PC-3 (cell line): ENCODE results near the gene RAMAC. TPM values are rescaled to one million over a fixed set of nuclear protein-coding genes. Genes with fewer than 3 reads are reported as not detected.

ENCODE experiments used
- ATAC-seq: fragments of 200-7000 bp; cut with Tn5 transposase; 2 replicates; pipeline ENCODE4 v1.9.1; 2020; ENCODE audit warnings: mild to moderate bottlenecking, moderate library complexity
- BruUV-seq: library from RNA; stranded (reverse); fragments of 400-500 nt; replicated peaks from 2 replicates; lab custom pipeline; 2021; lab: Mats Ljungman, UMichigan
- CTCF ChIA-PET: fragments of 300-600 bp; sonication (Branson Sonifier 250); formaldehyde crosslinking; loops from one replicate; lab custom pipeline; 2022; ENCODE audit warnings: antibody characterized with exemption; lab: Charles Lee
- POLR2A ChIA-PET: fragments of 300-600 bp; sonication (Branson Sonifier 250); formaldehyde crosslinking; loops from one replicate; lab custom pipeline; 2022; ENCODE audit warnings: antibody characterized with exemption; ENCODE audit not compliant: unreplicated experiment; lab: Charles Lee
- DNase-seq: peaks from one replicate; pipeline ENCODE4 v3.0.0-alpha.2; 2015
- H2AFZ ChIP-seq: fragments of 300-600 bp; sonication (generic); 2 replicates; pipeline ENCODE4 v1.6.0; 2016; ENCODE audit warnings: antibody characterized with exemption, low read length
- H3F3A ChIP-seq: fragments of 300-600 bp; sonication (generic); one replicate; pipeline ENCODE4 v1.6.0; 2017; ENCODE audit warnings: antibody characterized with exemption, low read length, control low read depth, mild to moderate bottlenecking; ENCODE audit not compliant: unreplicated experiment
- H3K27ac ChIP-seq: fragments of 300-600 bp; sonication (generic); 2 replicates; pipeline ENCODE4 v1.5.1; 2016; ENCODE audit warnings: mild to moderate bottlenecking, low read length
- H3K27me3 ChIP-seq: fragments of 300-600 bp; sonication (generic); 2 replicates; pipeline ENCODE4 v1.6.1; 2016; ENCODE audit warnings: low read length, mixed read lengths
- H3K36me3 ChIP-seq: fragments of 300-600 bp; sonication (generic); 2 replicates; pipeline ENCODE4 v1.6.1; 2016; ENCODE audit warnings: low read depth, mixed run types, low read length, mixed read lengths
- H3K4me1 ChIP-seq: fragments of 300-600 bp; sonication (generic); 2 replicates; pipeline ENCODE4 v1.5.1; 2016; ENCODE audit warnings: low read length; ENCODE audit not compliant: insufficient read depth
- H3K4me2 ChIP-seq: fragments of 300-600 bp; sonication (generic); 2 replicates; pipeline ENCODE4 v1.6.0; 2016; ENCODE audit warnings: low read length
- H3K4me3 ChIP-seq: fragments of 300-600 bp; sonication (generic); 2 replicates; pipeline ENCODE4 v1.5.1; 2016; ENCODE audit warnings: mild to moderate bottlenecking, low read length, mixed read lengths
- H3K79me2 ChIP-seq: fragments of 300-600 bp; sonication (generic); 2 replicates; pipeline ENCODE4 v1.6.1; 2017; ENCODE audit warnings: low read length, mixed read lengths
- H3K9ac ChIP-seq: fragments of 300-600 bp; sonication (generic); 2 replicates; pipeline ENCODE4 v1.6.0; 2016; ENCODE audit warnings: mild to moderate bottlenecking, low read length
- H3K9me2 ChIP-seq: fragments of 300-600 bp; sonication (generic); replicated peaks from 2 replicates; pipeline ENCODE4 v1.6.1; 2016; ENCODE audit warnings: mixed run types, low read length, mixed read lengths
- H3K9me3 ChIP-seq: fragments of 300-600 bp; sonication (generic); 2 replicates; pipeline ENCODE4 v1.6.1; 2016; ENCODE audit warnings: low read length, mixed read lengths
- H4K20me1 ChIP-seq: fragments of 300-600 bp; sonication (generic); 2 replicates; pipeline ENCODE4 v1.6.1; 2016; ENCODE audit warnings: low read length, mixed read lengths
- CTCF ChIP-seq: fragments of 300-600 bp; sonication (generic); conservative IDR thresholded peaks from 2 replicates; pipeline ENCODE4 v1.5.1; 2017; ENCODE audit warnings: antibody characterized with exemption, low read depth, mild to moderate bottlenecking, low read length
- EZH2 ChIP-seq: fragments of 300-600 bp; sonication (generic); IDR thresholded peaks from one replicate; pipeline ENCODE4 v1.6.1; 2017; ENCODE audit warnings: antibody characterized with exemption, mild to moderate bottlenecking, low read length; ENCODE audit not compliant: unreplicated experiment
- EZH2phosphoT487 ChIP-seq: fragments of 300-600 bp; sonication (generic); IDR thresholded peaks from 2 replicates; pipeline ENCODE4 v1.6.1; 2018; ENCODE audit warnings: mild to moderate bottlenecking, antibody characterized with exemption, low read length, borderline replicate concordance
- intact Hi-C: fragments of 100-400 bp; cut with micrococcal nuclease; formaldehyde crosslinking; loops from 2 replicates; pipeline ENCODE4 v1.9.0; 2023
- total RNA-seq: library from RNA; depleted of rRNA; stranded (reverse); fragments of >200 nt; gene quantifications from 2 replicates; pipeline ENCODE4 v1.2.3, GENCODE V29; 2014

RAMAC gene
- total RNA-seq, 1 experiment from 2014 or later: 43.8 TPM

GRCh38 chr15:82945326-82945725, 40.7 kb upstream of the RAMAC start:
- Histone ChIP-seq H3K9me2 (no peaks in the 10 kb centered on the region), H4K20me1 (no peaks in the 10 kb centered on the region), H3K4me3 (no peak overlapping the region), H3F3A (peaks cover 3% of the 10 kb centered on the region), H3K79me2 (peaks cover 30% of the 10 kb centered on the region), H3K36me3 (no peaks in the 10 kb centered on the region), H2AFZ (no peak overlapping the region), H3K4me1 (peaks cover 28% of the 10 kb centered on the region), H3K9me3 (no peaks in the 10 kb centered on the region), H3K27ac (no peak overlapping the region), H3K27me3 (no peaks in the 10 kb centered on the region), H3K9ac (no peak overlapping the region), H3K4me2 (no peak overlapping the region)
- intact Hi-C loops: no loop called here
- ChIA-PET POLR2A (no interaction called here), CTCF (no interaction called here)
- no peak for DNase-seq
- BruUV-seq: no TSS peak
- no peak for TF ChIP-seq EZH2
- TF ChIP-seq EZH2phosphoT487: no peak
- no peak for TF ChIP-seq CTCF
- no peak for ATAC-seq

- Histone ChIP-seq H3K9me3 (no peaks in the 10 kb centered on the region), H3K9ac (no peak overlapping the region), H3K36me3 (no peaks in the 10 kb centered on the region), H2AFZ (no peak overlapping the region), H3K4me2 (no peak overlapping the region), H3K4me3 (no peak overlapping the region), H3K4me1 (peaks cover 37% of the 10 kb centered on the region), H3K9me2 (no peaks in the 10 kb centered on the region), H3K79me2 (peaks cover 27% of the 10 kb centered on the region), H3K27me3 (no peaks in the 10 kb centered on the region), H3K27ac (no peak overlapping the region), H3F3A (peaks cover 3% of the 10 kb centered on the region), H4K20me1 (no peaks in the 10 kb centered on the region)
- intact Hi-C loops: no loop called here
- BruUV-seq: no TSS peak
- DNase-seq (no peak), ATAC-seq (no peak)
- CTCF ChIA-PET: no interaction called here
- no peak for TF ChIP-seq EZH2
- TF ChIP-seq CTCF: no peak
- no peak for TF ChIP-seq EZH2phosphoT487
- POLR2A ChIA-PET: interaction anchor here (0.6 kb wide), 2 partner anchors 94 to 137 kb away, joined by 6 to 10 read pairs; no protein-coding TSS in a partner anchor
These were observed 39.8 kb upstream of the RAMAC start for GRCh38 chr15:82946155-82946701.

DNA sequence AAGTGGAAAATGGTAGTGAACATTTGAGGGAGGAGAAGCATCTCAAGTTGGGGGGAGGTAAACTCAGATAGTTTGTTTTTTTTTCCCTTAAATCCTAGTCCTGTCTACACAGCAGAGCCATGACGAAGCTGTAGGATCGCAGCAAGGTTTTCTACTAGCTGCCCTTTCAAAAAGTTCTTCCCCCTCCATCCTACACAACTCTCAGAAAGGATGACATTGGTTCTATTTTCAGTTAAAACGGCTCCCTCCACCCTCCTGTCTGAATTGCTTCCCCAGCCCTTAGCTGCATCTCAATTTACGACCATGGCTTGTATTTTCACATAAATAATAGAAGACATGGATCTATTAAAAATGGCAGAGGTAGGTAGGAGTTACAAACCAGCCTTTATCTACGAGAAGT, 35.7 kb upstream of the RAMAC start:
- no peaks in the 10 kb centered on the region for H3K36me3 ChIP-seq
- no peaks in the 10 kb centered on the region for H4K20me1 ChIP-seq
- no peak overlapping the region for H3K9ac ChIP-seq
- no peak overlapping the region for H3K27ac ChIP-seq
- TF ChIP-seq EZH2 (no peak), CTCF (no peak), EZH2phosphoT487 (no peak)
- no peak overlapping the region; the same call in 1 of the 2 replicates for H3K4me3 ChIP-seq
- no peaks in the 10 kb centered on the region for H3K27me3 ChIP-seq
- ATAC-seq (no peak), DNase-seq (no peak)
- intact Hi-C loops: no loop called here
- BruUV-seq: no TSS peak
- CTCF ChIA-PET: no interaction called here
- no peaks in the 10 kb centered on the region for H3F3A ChIP-seq
- no peaks in the 10 kb centered on the region for H3K9me3 ChIP-seq
- POLR2A ChIA-PET: no interaction called here
- H3K4me2 ChIP-seq: peak overlapping the region; percentile 99
- H3K4me1 ChIP-seq: peaks cover 23% of the 10 kb centered on the region
- H2AFZ ChIP-seq: 0 out of 2 replicates have a peak overlapping the region, but pooled peaks have one; percentile 68
- H3K79me2 ChIP-seq: peaks cover 19% of the 10 kb centered on the region; the same call in 1 of the 2 replicates
- no peaks in the 10 kb centered on the region for H3K9me2 ChIP-seq
